Progenitor cell of endocrine pancreas (in vitro differentiated cells): ENCODE data around the gene AMFR. TPM values are rescaled to one million over a fixed set of nuclear protein-coding genes. Genes with fewer than 3 reads are reported as not detected.

Experiments
- DNase-seq: peaks from one replicate; pipeline ENCODE4 v3.0.0; 2021; ENCODE audit warnings: low spot score; ENCODE audit not compliant: unreplicated experiment
- H3K27ac Mint-ChIP-seq: 2 replicates; pipeline ENCODE4 v1.8.0; 2021; ENCODE audit warnings: mild to moderate bottlenecking, moderate library complexity, mixed read lengths
- H3K27me3 Mint-ChIP-seq: 2 replicates; pipeline ENCODE4 v1.8.0; 2021; ENCODE audit warnings: mixed read lengths
- H3K36me3 Mint-ChIP-seq: 2 replicates; pipeline ENCODE4 v1.8.0; 2022; ENCODE audit warnings: mixed read lengths; ENCODE audit not compliant: insufficient read depth
- H3K4me1 Mint-ChIP-seq: 2 replicates; pipeline ENCODE4 v1.8.0; 2021; ENCODE audit warnings: low read depth, mixed read lengths
- H3K4me3 Mint-ChIP-seq: 2 replicates; pipeline ENCODE4 v1.8.0; 2021; ENCODE audit warnings: low read depth, mild to moderate bottlenecking, moderate library complexity, mixed read lengths
- H3K9me3 Mint-ChIP-seq: 2 replicates; pipeline ENCODE4 v1.8.0; 2021; ENCODE audit warnings: low read depth, mixed read lengths
- CTCF ChIP-seq: fragments of 200-600 bp; sonication (generic); IDR thresholded peaks from one replicate; pipeline ENCODE4 v1.5.0; 2021; ENCODE audit warnings: antibody characterized with exemption, mild to moderate bottlenecking; ENCODE audit not compliant: unreplicated experiment
- total RNA-seq: library from RNA; stranded (reverse); gene quantifications from 2 replicates; pipeline ENCODE4 v1.2.1, GENCODE V29; 2021

The AMFR gene
- total RNA-seq, 1 donor from 2014 or later: 55.8 TPM

- no peak for DNase-seq
- H3K27me3 Mint-ChIP-seq: no peaks in the 10 kb centered on the region
- peaks cover 13% of the 10 kb centered on the region for H3K4me1 Mint-ChIP-seq
- peaks cover 9% of the 10 kb centered on the region for H3K36me3 Mint-ChIP-seq
- no peak overlapping the region for H3K27ac Mint-ChIP-seq
- no peak overlapping the region for H3K4me3 Mint-ChIP-seq
- H3K9me3 Mint-ChIP-seq: no peaks in the 10 kb centered on the region
- no peak for TF ChIP-seq CTCF
Observed at GRCh38 chr16:56368545-56368944, 56.8 kb downstream of the AMFR start.

GRCh38 chr16:56367764-56368163 is 57.6 kb downstream of the AMFR start:
- H3K27ac Mint-ChIP-seq: no peak overlapping the region
- TF ChIP-seq CTCF: no peak
- DNase-seq: no peak
- no peak overlapping the region for H3K4me3 Mint-ChIP-seq
- H3K36me3 Mint-ChIP-seq: peaks cover 7% of the 10 kb centered on the region
- no peaks in the 10 kb centered on the region for H3K27me3 Mint-ChIP-seq
- peaks cover 9% of the 10 kb centered on the region for H3K4me1 Mint-ChIP-seq
- H3K9me3 Mint-ChIP-seq: no peaks in the 10 kb centered on the region

GRCh38 chr16:56366945-56367344 is 58.4 kb downstream of the AMFR start:
- no peak for TF ChIP-seq CTCF
- no peaks in the 10 kb centered on the region for H3K27me3 Mint-ChIP-seq
- no peak overlapping the region for H3K4me3 Mint-ChIP-seq
- no peaks in the 10 kb centered on the region for H3K9me3 Mint-ChIP-seq
- peaks cover 10% of the 10 kb centered on the region for H3K36me3 Mint-ChIP-seq
- DNase-seq: no peak
- H3K4me1 Mint-ChIP-seq: peaks cover 7% of the 10 kb centered on the region
- H3K27ac Mint-ChIP-seq: no peak overlapping the region

- Mint-ChIP-seq H3K27ac (no peak overlapping the region), H3K4me1 (peaks cover 3% of the 10 kb centered on the region)
- no peak for TF ChIP-seq CTCF
Observed at GRCh38 chr16:56365552-56365951, 59.8 kb downstream of the AMFR start.

GRCh38 chr16:56364865-56365264 is 60.5 kb downstream of the AMFR start:
- Mint-ChIP-seq H3K27me3 (no peaks in the 10 kb centered on the region), H3K27ac (no peak overlapping the region), H3K4me3 (no peak overlapping the region), H3K4me1 (no peaks in the 10 kb centered on the region), H3K9me3 (no peaks in the 10 kb centered on the region), H3K36me3 (peaks cover 11% of the 10 kb centered on the region)
- DNase-seq: no peak
- no peak for TF ChIP-seq CTCF

More at GRCh38 chr16:56365552-56365951, 59.8 kb downstream of the AMFR start:
- no peak for DNase-seq
- Mint-ChIP-seq H3K9me3 (no peaks in the 10 kb centered on the region), H3K27me3 (no peaks in the 10 kb centered on the region), H3K36me3 (peaks cover 10% of the 10 kb centered on the region), H3K4me3 (no peak overlapping the region)
